Measurements from ENCODE around the gene BCAS1.

BCAS1 gene

GRCh38 chr20:54107600-54108325 lies 37.4 kb upstream of the BCAS1 start:
- Histone ChIP-seq H3K9ac (ENCODE audit: insufficient read length, low read depth) (no peak overlapping the region), H3K36me3 (ENCODE audit: insufficient read depth, insufficient read length, low read length) (no peaks in the 10 kb centered on the region), H3K4me1 (ENCODE audit: insufficient read depth, insufficient read length) (no peaks in the 10 kb centered on the region), H3K9me3 (ENCODE audit: insufficient read depth, low read length) (no peaks in the 10 kb centered on the region), H3K4me3 (ENCODE audit: insufficient read length, low read depth) (no peak overlapping the region), H3K27me3 (ENCODE audit: insufficient read depth, insufficient read length) (no peaks in the 10 kb centered on the region)
- TF ChIP-seq YY1 (IDR thresholded peaks at IDR 0.05; ENCODE audit: insufficient read depth, insufficient read length) (no peak), SUZ12 (IDR thresholded peaks at IDR 0.05; ENCODE audit: extremely low read depth, insufficient read depth, insufficient read length) (no peak), ZNF274 (IDR thresholded peaks at IDR 0.05; ENCODE audit: low read depth, low read length) (no peak)
- no peak for DNase-seq (ENCODE audit: low read depth, low spot score)

- no peak overlapping the region for H3K9ac ChIP-seq (ENCODE audit: insufficient read length, low read depth)
- TF ChIP-seq YY1 (IDR thresholded peaks at IDR 0.05; ENCODE audit: insufficient read depth, insufficient read length) (no peak), ZNF274 (IDR thresholded peaks at IDR 0.05; ENCODE audit: low read depth, low read length) (no peak), SUZ12 (IDR thresholded peaks at IDR 0.05; ENCODE audit: extremely low read depth, insufficient read depth, insufficient read length) (no peak)
- DNase-seq (ENCODE audit: low read depth, low spot score) = no peak
- H3K4me1 ChIP-seq (ENCODE audit: insufficient read depth, insufficient read length) = no peaks in the 10 kb centered on the region
- no peaks in the 10 kb centered on the region for H3K36me3 ChIP-seq (ENCODE audit: insufficient read depth, insufficient read length, low read length)
- no peak overlapping the region for H3K4me3 ChIP-seq (ENCODE audit: insufficient read length, low read depth)
- no peaks in the 10 kb centered on the region for H3K27me3 ChIP-seq (ENCODE audit: insufficient read depth, insufficient read length)
- H3K9me3 ChIP-seq (ENCODE audit: insufficient read depth, low read length) = no peaks in the 10 kb centered on the region
Measured at GRCh38 chr20:54107181-54107580, 36.8 kb upstream of the BCAS1 start.

- no peak for TF ChIP-seq SUZ12 (IDR thresholded peaks at IDR 0.05; ENCODE audit: extremely low read depth, insufficient read depth, insufficient read length)
- no peak for TF ChIP-seq YY1 (IDR thresholded peaks at IDR 0.05; ENCODE audit: insufficient read depth, insufficient read length)
- no peak for TF ChIP-seq ZNF274 (IDR thresholded peaks at IDR 0.05; ENCODE audit: low read depth, low read length)
- no peaks in the 10 kb centered on the region for H3K27me3 ChIP-seq (ENCODE audit: insufficient read depth, insufficient read length)
Measured at GRCh38 chr20:54106162-54106561, 35.8 kb upstream of the BCAS1 start.

GRCh38 chr20:54105653-54106052 lies 35.3 kb upstream of the BCAS1 start:
- H3K9ac ChIP-seq (ENCODE audit: insufficient read length, low read depth) = no peak overlapping the region
- no peak for TF ChIP-seq SUZ12 (IDR thresholded peaks at IDR 0.05; ENCODE audit: extremely low read depth, insufficient read depth, insufficient read length)
- no peak for TF ChIP-seq YY1 (IDR thresholded peaks at IDR 0.05; ENCODE audit: insufficient read depth, insufficient read length)
- no peak for TF ChIP-seq ZNF274 (IDR thresholded peaks at IDR 0.05; ENCODE audit: low read depth, low read length)
- H3K4me1 ChIP-seq (ENCODE audit: insufficient read depth, insufficient read length) = no peaks in the 10 kb centered on the region
- no peaks in the 10 kb centered on the region for H3K27me3 ChIP-seq (ENCODE audit: insufficient read depth, insufficient read length)
- H3K9me3 ChIP-seq (ENCODE audit: insufficient read depth, low read length) = no peaks in the 10 kb centered on the region
- no peak for DNase-seq (ENCODE audit: low read depth, low spot score)
- H3K36me3 ChIP-seq (ENCODE audit: insufficient read depth, insufficient read length, low read length) = no peaks in the 10 kb centered on the region
- no peak overlapping the region for H3K4me3 ChIP-seq (ENCODE audit: insufficient read length, low read depth)

More at GRCh38 chr20:54106162-54106561, 35.8 kb upstream of the BCAS1 start:
- Histone ChIP-seq H3K9ac (ENCODE audit: insufficient read length, low read depth) (no peak overlapping the region), H3K4me3 (ENCODE audit: insufficient read length, low read depth) (no peak overlapping the region), H3K36me3 (ENCODE audit: insufficient read depth, insufficient read length, low read length) (no peaks in the 10 kb centered on the region), H3K9me3 (ENCODE audit: insufficient read depth, low read length) (no peaks in the 10 kb centered on the region), H3K4me1 (ENCODE audit: insufficient read depth, insufficient read length) (no peaks in the 10 kb centered on the region)
- DNase-seq (ENCODE audit: low read depth, low spot score) = no peak

- Histone ChIP-seq H3K9me3 (ENCODE audit: insufficient read depth, low read length) (no peaks in the 10 kb centered on the region), H3K36me3 (ENCODE audit: insufficient read depth, insufficient read length, low read length) (no peaks in the 10 kb centered on the region), H3K4me1 (ENCODE audit: insufficient read depth, insufficient read length) (no peaks in the 10 kb centered on the region), H3K4me3 (ENCODE audit: insufficient read length, low read depth) (no peak overlapping the region), H3K27me3 (ENCODE audit: insufficient read depth, insufficient read length) (no peaks in the 10 kb centered on the region), H3K9ac (ENCODE audit: insufficient read length, low read depth) (no peak overlapping the region)
- DNase-seq (ENCODE audit: low read depth, low spot score) = no peak
- TF ChIP-seq SUZ12 (IDR thresholded peaks at IDR 0.05; ENCODE audit: extremely low read depth, insufficient read depth, insufficient read length) = no peak
- no peak for TF ChIP-seq YY1 (IDR thresholded peaks at IDR 0.05; ENCODE audit: insufficient read depth, insufficient read length)
Measured at GRCh38 chr20:54104781-54105180, 34.4 kb upstream of the BCAS1 start.

GRCh38 chr20:54103762-54104600 lies 33.6 kb upstream of the BCAS1 start:
- H3K9me3 ChIP-seq (ENCODE audit: insufficient read depth, low read length) = no peaks in the 10 kb centered on the region
- no peak overlapping the region for H3K9ac ChIP-seq (ENCODE audit: insufficient read length, low read depth)
- H3K36me3 ChIP-seq (ENCODE audit: insufficient read depth, insufficient read length, low read length) = no peaks in the 10 kb centered on the region
- H3K4me3 ChIP-seq (ENCODE audit: insufficient read length, low read depth) = no peak overlapping the region
- DNase-seq (ENCODE audit: low read depth, low spot score) = no peak
- no peaks in the 10 kb centered on the region for H3K27me3 ChIP-seq (ENCODE audit: insufficient read depth, insufficient read length)
- H3K4me1 ChIP-seq (ENCODE audit: insufficient read depth, insufficient read length) = no peaks in the 10 kb centered on the region
- TF ChIP-seq ZNF274 (IDR thresholded peaks at IDR 0.05; ENCODE audit: low read depth, low read length) = no peak
- no peak for TF ChIP-seq SUZ12 (IDR thresholded peaks at IDR 0.05; ENCODE audit: extremely low read depth, insufficient read depth, insufficient read length)
- TF ChIP-seq YY1 (IDR thresholded peaks at IDR 0.05; ENCODE audit: insufficient read depth, insufficient read length) = no peak

- TF ChIP-seq ZNF274 (IDR thresholded peaks at IDR 0.05; ENCODE audit: low read depth, low read length) (no peak), YY1 (IDR thresholded peaks at IDR 0.05; ENCODE audit: insufficient read depth, insufficient read length) (no peak), SUZ12 (IDR thresholded peaks at IDR 0.05; ENCODE audit: extremely low read depth, insufficient read depth, insufficient read length) (no peak)
- Histone ChIP-seq H3K9ac (ENCODE audit: insufficient read length, low read depth) (no peak overlapping the region), H3K4me3 (ENCODE audit: insufficient read length, low read depth) (no peak overlapping the region), H3K9me3 (ENCODE audit: insufficient read depth, low read length) (no peaks in the 10 kb centered on the region), H3K36me3 (ENCODE audit: insufficient read depth, insufficient read length, low read length) (no peaks in the 10 kb centered on the region), H3K4me1 (ENCODE audit: insufficient read depth, insufficient read length) (no peaks in the 10 kb centered on the region), H3K27me3 (ENCODE audit: insufficient read depth, insufficient read length) (no peaks in the 10 kb centered on the region)
- DNase-seq (ENCODE audit: low read depth, low spot score) = peak; percentile 43
Measured at GRCh38 chr20:54103067-54103761, 32.8 kb upstream of the BCAS1 start.

Measured in NT2/D1 (cell line).